Measurements from ENCODE around the gene VPS18. TPM values are rescaled to one million over a fixed set of nuclear protein-coding genes. Genes with fewer than 3 reads are reported as not detected.

The VPS18 gene
- total RNA-seq, 2 donors from 2014 or later = 18.3 to 19.2 TPM

- H3K9me3 ChIP-seq = no peaks in the 10 kb centered on the region
- H3K9ac ChIP-seq (ENCODE audit: low read depth in 2 of 2, low read length in 2 of 2) = peak overlapping the region in 1 of 2 donors; percentile 68
- H3K27me3 ChIP-seq = no peaks in the 10 kb centered on the region
- H3K27ac ChIP-seq = peak overlapping the region; percentile 62
- peak; percentile 63 for DNase-seq
- intact Hi-C loops (cut with DNase I) = no loop called here
- no peaks in the 10 kb centered on the region for H3K36me3 ChIP-seq
- H3K4me3 ChIP-seq = no peak overlapping the region
- no peaks in the 10 kb centered on the region for H3K4me1 ChIP-seq
- TF ChIP-seq, protein P1, sequence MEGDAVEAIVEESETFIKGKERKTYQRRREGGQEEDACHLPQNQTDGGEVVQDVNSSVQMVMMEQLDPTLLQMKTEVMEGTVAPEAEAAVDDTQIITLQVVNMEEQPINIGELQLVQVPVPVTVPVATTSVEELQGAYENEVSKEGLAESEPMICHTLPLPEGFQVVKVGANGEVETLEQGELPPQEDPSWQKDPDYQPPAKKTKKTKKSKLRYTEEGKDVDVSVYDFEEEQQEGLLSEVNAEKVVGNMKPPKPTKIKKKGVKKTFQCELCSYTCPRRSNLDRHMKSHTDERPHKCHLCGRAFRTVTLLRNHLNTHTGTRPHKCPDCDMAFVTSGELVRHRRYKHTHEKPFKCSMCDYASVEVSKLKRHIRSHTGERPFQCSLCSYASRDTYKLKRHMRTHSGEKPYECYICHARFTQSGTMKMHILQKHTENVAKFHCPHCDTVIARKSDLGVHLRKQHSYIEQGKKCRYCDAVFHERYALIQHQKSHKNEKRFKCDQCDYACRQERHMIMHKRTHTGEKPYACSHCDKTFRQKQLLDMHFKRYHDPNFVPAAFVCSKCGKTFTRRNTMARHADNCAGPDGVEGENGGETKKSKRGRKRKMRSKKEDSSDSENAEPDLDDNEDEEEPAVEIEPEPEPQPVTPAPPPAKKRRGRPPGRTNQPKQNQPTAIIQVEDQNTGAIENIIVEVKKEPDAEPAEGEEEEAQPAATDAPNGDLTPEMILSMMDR (IDR thresholded peaks at IDR 0.05) = no peak
Measured at GRCh38 chr15:40863660-40864270, 30.5 kb upstream of the VPS18 start.

DNA sequence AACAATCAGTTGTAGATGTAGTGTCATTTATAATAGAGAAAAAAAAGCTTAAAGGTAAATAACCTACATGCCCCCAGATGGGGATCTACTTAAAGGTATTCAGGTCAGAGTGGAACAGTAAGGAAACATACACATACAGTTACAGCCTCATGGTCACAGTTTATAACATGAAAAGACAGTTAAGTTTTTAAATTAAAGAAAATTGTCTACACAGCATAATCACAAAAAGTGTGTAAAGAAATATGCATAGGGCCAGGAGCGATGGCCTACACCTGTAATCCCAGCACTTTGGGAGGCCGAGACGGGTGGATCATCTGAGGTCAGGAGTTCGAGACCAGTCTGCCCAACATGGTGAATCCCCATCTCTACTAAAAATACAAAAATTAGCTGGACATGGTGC is 27.1 kb upstream of the VPS18 start:
- Histone ChIP-seq H3K27me3 (no peaks in the 10 kb centered on the region), H3K36me3 (no peaks in the 10 kb centered on the region), H3K9me3 (no peaks in the 10 kb centered on the region), H3K9ac (ENCODE audit: low read depth in 2 of 2, low read length in 2 of 2) (no peak overlapping the region), H3K27ac (no peak overlapping the region), H3K4me3 (no peak overlapping the region), H3K4me1 (no peaks in the 10 kb centered on the region)
- TF ChIP-seq, protein P1 (IDR thresholded peaks at IDR 0.05) = no peak
- DNase-seq = no peak
- intact Hi-C loops (cut with DNase I) = no loop called here

GRCh38 chr15:40869686-40870085 is 24.6 kb upstream of the VPS18 start:
- H3K9ac ChIP-seq (ENCODE audit: low read depth in 2 of 2, low read length in 2 of 2) = no peak overlapping the region
- no peaks in the 10 kb centered on the region for H3K27me3 ChIP-seq
- no peak for DNase-seq
- peaks cover 4% of the 10 kb centered on the region for H3K4me1 ChIP-seq
- H3K27ac ChIP-seq = no peak overlapping the region
- no peaks in the 10 kb centered on the region for H3K9me3 ChIP-seq
- intact Hi-C loops (cut with DNase I) = no loop called here
- H3K36me3 ChIP-seq = no peaks in the 10 kb centered on the region
- H3K4me3 ChIP-seq = no peak overlapping the region
- TF ChIP-seq, protein P1 (IDR thresholded peaks at IDR 0.05) = no peak

DNA sequence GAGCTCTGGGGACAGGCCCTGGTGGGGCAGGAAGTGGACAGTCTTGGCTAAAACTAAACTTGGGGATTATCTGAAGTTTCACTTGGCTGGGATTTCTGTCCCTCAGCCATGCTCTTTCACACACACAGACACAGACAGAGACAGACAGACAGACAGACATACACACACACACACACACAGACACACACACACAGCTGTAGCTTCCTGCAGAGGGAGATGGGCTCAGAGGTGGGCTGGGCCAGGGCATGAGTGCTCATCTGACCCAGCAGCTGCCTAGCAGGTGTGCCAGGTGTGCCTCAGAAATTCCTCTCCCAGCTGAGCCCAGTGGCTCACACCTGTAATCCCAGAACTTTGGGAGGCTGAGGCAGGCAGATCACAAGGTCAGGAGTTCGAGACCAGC is 23.5 kb upstream of the VPS18 start:
- Histone ChIP-seq H3K27me3 (no peaks in the 10 kb centered on the region), H3K4me3 (no peak overlapping the region), H3K4me1 (peaks cover 4% of the 10 kb centered on the region), H3K36me3 (no peaks in the 10 kb centered on the region), H3K9me3 (no peaks in the 10 kb centered on the region), H3K27ac (no peak overlapping the region), H3K9ac (ENCODE audit: low read depth in 2 of 2, low read length in 2 of 2) (peak overlapping the region in 1 of 2 donors; percentile 13)
- no peak for DNase-seq
- intact Hi-C loops (cut with DNase I) = no loop called here
- TF ChIP-seq, protein P1 (IDR thresholded peaks at IDR 0.05) = no peak

DNA sequence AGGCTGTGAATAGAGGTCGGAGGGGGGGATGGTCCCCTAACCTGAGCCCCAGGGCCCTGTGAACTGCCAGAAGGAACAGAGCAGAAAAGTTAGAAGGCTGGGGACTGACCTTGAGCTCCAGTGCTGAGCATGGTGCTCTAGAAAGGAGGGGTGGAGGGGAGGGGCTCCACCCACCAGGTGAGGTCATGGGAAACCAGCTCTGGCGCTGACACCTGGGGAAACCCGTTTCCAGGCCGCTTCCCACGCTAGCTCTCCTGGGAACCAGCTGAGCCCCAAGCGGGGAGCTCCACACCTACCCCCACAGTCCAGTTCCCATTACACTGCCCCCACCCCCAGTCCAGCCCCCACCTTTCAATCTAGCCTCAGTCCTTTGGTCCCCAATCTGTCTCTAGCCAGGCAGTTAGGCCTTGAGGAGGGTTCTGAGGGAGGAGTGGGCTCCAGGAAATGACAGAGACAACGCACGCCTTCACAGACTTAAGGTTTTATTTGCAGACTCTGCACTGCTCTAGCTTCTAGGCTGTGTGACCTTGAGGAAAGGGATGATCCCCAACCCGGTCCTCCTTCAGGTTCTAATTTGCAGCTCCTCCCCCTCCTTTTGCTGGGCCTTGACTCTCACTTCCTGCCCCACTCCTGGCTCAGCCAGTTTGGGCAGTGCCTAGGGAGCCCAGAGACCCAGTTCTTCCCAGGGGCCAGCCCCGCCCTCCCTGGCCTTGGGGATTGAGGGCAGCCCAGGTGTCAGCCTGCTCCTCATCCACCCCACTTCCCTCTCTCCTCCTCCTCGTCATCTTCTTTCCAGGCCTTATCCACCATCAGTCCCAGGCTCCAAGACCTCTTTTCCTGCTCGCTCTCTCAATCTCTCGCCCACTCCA is 22.3 kb upstream of the VPS18 start:
- Histone ChIP-seq H3K27me3 (no peaks in the 10 kb centered on the region), H3K9me3 (no peaks in the 10 kb centered on the region), H3K27ac (peak overlapping the region; percentile 74), H3K9ac (ENCODE audit: low read depth in 2 of 2, low read length in 2 of 2) (peak overlapping the region in 1 of 2 donors; percentile 48), H3K4me1 (peaks cover 4% of the 10 kb centered on the region), H3K4me3 (peak overlapping the region; percentile 55), H3K36me3 (no peaks in the 10 kb centered on the region)
- intact Hi-C loops (cut with DNase I) = no loop called here
- peak; percentile 86 for DNase-seq
- TF ChIP-seq, protein P1 (IDR thresholded peaks at IDR 0.05) = no peak

All from colonic mucosa (tissue), 4 donors.